IPS DF 4.7 (cell line): ENCODE results near the gene MAGI1.

Source experiments
- DNase-seq: peaks from one replicate; pipeline ENCODE4 v3.0.0-alpha.2; 2013; ENCODE audit warnings: low spot score; ENCODE audit errors: extremely low read depth

The MAGI1 gene

DNA sequence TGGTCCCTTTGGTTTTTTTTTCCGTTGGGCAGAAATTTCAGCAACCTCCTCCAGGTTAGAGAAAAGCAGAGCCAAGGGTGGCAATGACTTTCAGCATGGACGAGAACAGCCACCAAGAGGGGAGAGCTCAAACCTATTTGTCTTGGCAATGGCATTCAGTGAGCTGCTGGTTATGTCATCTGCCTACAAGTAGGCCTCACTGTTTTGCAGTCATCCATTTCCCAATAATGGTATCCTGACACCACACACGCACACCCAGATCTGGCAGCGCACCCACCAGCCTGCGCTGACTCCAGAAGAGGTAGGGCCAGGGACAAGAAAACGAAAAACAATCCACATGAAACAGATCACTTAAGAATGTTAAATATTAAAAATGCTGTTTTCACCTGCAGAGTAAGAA lies 92.3 kb downstream of the MAGI1 start:
- DNase-seq = no peak

DNA sequence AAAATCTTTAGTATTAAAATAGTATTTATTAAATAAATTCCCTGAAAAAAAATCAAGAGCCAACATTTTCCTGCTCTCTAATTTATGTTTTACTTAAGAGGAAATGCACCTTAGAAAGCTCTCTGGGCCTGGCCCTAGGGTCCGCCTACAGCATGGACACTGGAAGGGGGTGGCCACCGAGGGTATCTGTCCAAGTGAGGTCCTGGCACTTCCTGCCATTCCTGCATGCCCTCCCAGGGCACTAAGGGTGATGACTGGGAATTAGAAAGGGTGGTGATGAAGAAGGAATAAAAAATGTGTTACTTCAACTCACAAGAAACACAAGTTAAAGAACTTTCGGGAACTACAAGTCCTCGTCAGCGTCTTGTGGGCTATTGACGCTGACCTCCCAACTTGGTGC lies 92.8 kb downstream of the MAGI1 start:
- DNase-seq = no peak

DNA sequence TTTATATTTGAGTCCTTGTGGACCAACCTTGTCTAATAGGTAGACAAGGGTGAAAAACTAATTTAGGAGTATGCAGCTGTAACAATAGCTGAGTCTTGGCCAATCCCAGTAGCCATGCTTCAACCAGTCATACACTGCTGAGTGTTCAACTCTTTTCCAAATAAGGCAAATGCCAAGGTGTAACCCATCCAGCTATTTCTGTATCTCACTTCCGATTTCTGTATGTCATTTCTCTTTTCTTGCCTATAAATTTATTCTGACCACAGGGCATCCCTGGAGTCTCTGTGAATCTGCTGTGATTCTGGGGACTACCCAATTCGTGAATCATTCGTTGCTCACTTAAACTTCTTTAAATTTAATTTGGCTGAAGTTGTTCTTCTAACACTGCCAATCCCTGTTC lies 93.2 kb downstream of the MAGI1 start:
- DNase-seq = no peak

DNA sequence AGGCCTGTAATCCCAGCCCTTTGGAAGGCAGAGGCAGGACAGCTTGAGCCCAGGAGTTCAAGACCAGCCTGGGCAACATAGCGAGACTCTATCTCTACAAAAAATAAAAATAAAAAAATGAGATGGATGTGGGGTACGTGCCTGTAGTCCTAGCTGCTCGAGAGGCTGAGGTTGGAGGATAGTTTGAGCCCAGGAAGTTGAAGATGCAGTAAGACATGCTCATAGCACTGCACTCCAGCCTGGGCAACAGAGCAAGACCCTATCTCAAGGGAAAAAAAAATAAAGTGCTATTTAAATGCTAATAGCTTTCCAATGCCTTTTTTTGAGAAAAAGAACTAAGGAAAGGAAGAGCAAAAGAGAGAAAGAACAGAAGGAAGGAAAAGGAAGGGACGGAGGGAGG lies 94.5 kb downstream of the MAGI1 start:
- DNase-seq = no peak

DNA sequence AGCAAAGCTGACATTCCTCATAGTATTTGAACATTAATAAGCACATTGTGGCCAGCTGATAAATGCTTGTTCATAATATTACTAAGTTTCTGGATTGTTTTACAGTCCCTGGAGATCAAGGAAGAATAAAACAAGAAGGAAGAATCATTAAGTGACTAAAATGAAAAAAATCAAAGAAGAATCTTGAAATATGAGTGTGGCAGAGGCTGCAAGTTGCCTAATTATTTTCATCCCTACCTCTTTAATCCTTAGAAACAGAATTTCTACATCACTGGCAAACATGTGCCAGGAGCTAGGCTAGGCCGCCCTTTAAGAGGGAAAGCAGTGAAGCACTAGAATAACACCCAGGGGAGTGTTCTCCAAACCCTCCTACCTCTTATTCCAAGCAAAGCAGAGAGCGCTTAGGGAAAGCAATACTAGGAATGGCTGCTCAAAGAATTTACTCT lies 98.9 kb downstream of the MAGI1 start:
- no peak for DNase-seq

DNA sequence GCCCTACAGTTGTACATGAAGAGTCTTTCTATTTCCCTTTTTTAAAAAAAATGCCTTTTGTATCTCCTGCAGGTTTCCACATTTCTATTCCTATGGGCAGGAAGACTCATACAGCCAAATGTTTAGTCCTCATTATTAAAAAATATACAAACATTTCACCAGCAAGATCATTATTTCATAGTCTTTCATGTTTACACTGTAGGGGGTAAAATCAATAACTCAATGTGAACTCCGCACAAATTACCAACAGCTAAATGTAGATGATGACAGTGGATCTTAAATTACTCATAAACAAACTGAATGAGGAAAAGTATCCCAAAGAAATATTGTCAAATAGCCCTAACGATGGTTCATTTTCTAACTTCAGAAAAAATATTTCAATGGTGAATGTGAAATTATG lies 99.5 kb downstream of the MAGI1 start:
- no peak for DNase-seq

DNA sequence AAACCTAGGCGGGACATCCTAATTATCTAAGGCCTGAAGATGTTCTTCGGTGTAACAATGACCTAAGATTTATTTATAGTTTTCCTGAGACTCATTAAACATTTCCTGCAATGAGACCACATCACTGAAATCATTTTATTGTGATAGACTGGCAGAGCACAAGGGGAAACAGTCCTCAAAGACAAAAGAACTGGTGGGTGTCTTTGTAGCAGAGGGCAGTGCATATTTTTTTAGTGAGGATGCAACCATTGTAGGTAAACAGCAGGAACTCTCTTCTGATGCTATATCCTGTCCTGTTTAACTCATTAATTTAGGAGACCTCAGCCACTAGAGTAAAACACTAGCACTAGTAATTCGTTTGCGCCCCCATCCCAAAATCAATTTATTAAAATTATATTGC lies 100.0 kb downstream of the MAGI1 start:
- no peak for DNase-seq

DNA sequence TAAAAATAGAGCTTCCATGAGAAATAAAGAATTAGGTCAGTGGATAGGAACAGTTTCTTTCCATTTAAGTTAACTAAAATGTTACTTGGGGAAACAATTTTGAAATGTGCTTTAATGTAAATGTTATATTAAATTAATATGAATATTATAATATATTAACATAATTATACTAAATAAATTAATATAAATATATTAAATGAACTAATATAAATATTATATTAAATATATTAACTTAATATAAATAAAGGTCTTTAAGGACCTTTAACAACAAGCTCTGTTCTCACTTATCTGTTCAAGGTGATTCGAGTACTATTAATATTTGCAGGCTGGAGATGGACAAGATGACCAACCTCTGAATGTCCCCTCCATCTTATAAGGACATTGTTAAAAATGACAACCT lies 100.6 kb downstream of the MAGI1 start:
- no peak for DNase-seq

DNA sequence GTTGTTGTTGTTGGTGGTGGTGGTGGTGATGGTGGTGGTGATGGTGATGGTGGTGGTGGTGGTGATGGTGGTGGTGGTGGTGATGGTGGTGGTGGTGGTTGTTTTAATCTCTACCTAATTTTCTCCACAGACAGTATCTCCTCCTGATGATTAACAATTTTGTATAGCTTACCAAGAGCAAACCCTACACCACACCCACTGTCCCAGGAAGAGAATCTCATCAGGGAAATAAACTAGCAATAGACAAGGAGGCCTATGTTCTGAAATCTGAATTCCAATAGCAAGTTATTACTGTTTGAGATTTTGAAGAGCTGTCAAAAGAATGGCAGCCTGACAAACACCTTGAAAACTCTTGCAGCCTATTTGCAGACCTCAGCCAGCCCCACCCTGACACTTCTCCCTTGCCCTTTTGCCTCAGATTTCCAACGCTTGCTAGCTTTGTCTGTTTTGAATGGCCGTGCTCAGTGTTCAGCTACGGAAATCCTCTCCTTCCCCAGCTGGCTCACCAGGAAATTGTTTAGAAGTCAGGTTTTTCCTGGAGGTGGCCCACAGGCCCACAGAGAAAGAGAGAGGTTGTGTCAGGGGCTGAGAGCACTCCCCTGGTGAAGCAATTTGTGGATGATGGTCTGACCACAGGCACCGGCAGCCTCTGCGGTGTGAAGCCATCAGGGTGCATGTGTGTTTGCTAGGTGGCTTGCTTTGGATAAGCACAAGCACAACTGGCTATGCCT lies 101.6 kb downstream of the MAGI1 start:
- no peak for DNase-seq

DNA sequence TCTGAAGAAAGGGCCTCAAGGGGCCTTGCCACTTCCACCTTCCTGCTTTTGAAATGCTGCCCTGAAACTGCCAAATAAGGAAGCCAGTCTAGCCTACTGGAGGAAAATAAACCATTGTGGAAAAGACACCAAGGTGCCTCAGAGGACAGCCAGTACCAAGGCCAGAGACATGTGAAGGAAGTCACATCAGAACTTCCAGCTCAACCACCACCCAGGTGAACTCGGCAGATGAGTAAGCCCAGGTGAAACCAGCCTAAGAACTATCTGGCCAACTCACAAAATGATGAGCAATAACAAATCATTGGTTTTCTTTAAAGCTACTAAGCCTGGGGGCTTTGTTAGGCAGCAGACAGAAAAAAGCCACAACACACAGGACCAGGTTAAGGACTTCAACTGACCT lies 103.0 kb downstream of the MAGI1 start:
- no peak for DNase-seq

DNA sequence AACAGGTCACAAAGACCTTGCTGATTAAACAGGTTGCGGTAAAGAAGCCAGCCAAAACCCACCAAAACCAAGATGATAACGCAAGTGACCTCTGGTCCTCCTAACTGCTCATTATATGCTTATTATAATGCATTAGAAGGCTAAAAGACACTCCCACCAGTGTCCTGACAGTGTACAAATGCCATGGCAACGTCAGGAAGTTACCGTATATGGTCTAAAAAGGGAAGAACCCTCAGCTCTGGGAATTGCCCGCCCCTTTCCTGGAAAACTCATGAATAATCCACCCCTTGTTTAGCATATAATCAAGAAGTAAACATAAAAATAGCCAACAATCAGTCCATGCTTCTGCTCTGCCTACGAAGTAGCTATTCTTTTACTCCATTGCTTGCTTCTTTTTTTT lies 108.1 kb downstream of the MAGI1 start:
- DNase-seq = no peak

DNA sequence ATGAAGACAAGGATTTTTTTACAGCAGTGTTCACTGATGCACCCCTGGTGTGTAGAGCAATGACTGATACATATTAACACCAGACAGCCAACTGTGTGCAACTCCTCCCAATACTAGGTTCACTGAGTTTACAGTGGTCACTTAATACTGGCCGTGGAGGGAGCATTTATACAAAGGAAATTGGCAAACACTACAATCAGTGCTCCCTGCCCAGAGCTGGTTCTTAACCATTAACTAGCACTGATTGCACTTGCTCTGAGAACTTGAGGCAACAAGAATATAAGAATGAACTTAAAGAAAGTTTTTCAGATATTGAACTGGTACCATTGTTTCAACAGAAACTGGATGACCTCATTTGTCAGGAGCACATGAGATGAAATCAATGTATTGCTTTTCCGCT lies 110.6 kb downstream of the MAGI1 start:
- no peak for DNase-seq

DNA sequence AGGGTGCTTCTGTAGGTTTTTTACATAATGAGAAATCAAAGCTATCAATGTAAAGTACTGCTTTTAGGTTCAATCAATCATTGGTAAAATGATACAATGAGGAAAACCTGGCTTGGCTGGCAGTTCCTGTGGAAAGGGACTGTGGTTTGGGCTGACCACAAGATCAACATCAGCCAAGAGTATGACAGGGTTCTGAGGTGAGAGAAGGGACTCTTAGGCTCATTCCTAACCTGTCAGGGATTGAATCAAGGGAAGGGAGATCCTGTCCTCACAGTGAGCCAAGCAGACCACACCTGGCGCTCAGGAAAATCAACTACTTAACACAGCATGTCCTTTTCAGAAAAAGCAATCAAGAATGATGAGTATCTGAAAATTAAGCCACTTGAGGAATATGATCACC lies 111.1 kb downstream of the MAGI1 start:
- no peak for DNase-seq

DNA sequence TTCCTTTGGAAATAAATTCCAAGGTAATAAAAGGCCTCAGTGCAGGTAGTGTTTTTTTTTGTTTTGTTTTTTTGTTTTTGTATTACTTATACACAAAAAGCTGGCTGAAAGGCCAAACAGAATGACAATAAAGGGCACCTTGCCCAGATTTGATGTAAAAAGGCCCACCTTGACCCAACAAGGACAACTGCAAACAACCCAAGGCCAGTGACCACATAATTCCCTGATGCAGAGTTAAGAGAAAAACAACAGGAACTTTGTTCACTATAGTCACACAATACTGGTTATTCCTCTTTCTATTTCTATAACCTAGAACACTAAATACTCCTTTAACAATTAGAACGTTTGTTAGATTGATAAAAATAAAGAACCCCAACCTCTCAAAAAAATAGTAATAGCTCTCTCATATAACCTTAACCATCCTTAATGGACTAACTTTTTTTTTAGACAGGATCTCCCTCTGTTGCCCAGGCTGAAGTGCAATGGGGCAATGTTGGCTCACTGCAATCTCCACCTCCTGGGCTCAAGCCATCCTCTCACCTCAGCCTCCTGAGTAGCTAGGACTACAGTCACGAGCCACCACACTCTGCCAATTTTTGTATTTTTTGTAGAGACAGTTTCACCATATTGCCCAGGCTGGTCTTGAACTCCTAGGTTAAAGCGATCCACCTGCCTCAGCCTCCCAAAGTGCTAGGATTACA lies 113.3 kb downstream of the MAGI1 start:
- no peak for DNase-seq

DNA sequence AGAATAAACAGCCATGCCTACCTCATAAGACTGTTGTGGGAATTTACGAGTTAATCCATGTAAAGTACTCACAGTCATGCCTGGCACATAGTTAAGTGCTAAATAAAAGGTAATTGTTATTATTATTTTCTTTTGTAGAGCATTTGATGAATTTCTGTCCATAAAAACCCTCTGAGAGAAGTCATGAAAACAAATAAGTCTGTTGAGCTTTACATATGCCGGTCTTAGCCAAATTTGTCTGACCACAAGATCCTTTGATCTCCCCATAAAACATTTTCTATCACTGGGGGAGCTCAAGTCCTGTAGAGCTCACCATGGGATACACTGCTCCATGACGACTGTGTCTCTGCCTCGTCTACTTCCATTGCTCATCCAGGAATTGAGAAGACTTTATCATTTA lies 114.0 kb downstream of the MAGI1 start:
- no peak for DNase-seq

DNA sequence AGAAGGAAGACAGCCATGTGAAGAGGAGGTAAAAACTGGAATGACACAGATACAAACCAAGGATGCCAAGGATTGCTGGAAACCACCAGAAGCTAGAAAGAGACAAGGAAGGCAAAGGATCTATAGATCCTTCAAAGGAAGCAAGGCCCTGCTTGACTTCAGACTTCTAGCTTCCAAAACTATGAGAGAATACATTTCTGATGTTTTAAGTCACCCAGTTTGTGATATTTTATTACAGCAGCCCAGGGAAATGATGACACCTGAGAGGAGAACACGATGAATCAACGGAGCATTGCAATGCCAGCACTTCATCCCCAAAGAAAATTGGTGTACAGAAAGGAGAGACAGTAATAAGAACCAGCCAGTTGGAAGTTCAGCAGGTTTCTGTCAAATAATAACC lies 116.3 kb downstream of the MAGI1 start:
- no peak for DNase-seq

DNA sequence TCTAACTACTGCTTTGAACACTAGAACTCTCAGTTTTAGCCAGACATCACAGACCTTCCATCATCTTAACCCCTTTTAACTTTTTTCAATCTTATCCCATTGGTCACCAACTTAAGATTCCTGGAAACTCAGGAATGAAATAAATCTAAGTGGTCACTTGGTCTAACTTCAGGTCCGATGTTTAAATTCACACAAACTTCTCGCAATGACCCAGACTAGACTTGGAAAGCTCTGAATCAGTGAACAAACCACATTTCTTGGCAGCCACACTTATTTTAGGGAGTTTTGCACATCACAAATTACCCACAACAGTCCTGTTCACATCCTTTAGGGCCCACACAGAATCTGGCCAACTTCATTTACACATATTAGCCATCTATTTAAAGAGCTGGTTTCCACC lies 118.9 kb downstream of the MAGI1 start:
- no peak for DNase-seq

DNA sequence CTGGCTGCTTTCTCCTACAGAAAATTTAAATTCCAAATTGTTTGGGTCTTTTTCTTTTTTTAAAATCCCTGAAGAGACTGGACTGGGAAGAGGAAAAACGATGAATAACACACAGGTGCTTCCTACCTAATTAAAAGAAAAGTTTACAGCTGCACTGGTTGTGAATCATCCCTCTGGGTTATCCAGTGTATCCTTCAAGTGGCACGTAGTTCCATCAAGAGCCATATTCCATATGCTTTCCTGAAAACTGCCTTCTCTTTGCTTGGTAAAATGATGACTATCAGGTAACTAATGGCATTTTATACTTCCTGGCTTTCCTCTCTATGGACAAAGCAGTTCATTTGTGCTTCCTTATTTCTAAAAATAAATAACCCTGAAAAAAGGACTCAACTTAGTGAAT lies 123.2 kb downstream of the MAGI1 start:
- no peak for DNase-seq

DNA sequence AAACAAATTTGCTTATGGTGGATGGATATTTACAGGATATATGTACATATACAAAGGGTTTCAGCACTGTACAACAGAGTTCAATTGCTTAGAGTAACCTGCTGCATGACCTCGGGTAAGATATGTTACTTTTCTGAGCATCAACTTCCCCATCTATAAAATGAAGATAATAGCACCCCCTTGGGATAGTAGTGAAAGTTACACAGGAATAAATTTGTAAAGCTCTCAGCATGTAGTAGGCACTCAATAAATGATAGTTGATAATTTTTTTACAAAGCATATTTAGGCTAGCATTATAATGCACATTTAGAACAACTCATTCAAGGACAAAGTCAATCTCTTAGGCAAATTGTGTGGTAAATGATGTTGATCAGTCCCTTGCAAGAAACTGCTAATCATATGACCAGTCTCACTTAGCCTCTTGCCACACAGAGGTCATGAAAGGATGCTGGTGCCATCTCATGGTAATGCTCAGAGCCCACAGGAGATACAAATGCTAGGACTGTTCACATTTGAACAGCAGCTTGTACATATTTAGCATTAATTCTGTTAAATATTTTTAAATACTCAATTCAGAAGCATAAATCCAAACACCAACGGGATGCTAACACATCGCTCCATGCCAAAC lies 123.9 kb downstream of the MAGI1 start:
- DNase-seq = no peak

DNA sequence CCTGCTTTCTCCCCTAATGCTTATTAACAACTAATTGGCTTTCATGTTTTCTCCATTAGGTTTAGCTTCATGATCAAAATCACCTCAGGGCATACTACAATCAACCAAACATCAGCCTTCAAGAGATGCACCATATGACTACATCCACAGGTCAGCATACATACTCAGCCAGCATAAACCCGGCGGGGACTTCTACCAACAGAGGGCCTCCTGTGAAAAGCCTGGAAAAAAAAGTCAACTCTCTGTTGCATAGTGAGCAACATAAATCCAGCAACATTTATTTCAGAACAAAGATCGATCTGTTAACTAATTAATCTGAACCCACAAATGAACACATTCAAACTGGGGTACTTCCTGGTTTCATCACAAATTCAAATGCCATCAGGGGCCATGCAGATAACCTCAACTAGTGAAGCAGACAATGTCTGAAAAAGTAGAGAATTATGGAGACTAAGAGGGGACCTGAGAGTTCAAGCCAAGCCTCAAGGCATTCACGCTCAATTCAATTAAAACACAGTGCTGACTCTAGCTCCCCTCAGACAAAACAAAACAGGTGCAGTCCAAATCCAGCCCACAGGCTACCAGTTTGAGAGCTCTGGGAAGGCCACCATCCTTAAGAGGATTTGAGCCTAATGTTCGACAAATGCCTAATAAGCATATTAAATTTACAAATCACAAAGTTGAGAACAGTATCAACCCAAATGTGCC lies 124.5 kb downstream of the MAGI1 start:
- no peak for DNase-seq

DNA sequence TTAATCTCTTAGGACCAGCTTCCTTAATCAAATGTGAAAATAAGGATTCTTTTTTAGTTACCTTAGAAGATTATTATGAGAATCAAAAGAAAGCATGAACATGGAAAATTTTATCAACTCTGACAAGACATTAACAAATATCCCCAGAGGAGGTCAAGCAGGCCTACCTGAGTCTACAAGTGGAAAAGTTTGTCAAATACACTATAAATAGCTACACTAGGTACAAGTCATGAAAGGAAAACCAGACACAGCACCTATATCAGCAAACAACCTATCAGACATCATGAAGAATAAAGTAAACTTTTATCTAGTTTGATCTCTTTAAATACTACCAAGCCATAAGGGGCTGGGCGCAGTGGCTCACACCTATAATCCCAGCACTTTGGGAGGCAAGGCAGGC lies 126.1 kb downstream of the MAGI1 start:
- no peak for DNase-seq

DNA sequence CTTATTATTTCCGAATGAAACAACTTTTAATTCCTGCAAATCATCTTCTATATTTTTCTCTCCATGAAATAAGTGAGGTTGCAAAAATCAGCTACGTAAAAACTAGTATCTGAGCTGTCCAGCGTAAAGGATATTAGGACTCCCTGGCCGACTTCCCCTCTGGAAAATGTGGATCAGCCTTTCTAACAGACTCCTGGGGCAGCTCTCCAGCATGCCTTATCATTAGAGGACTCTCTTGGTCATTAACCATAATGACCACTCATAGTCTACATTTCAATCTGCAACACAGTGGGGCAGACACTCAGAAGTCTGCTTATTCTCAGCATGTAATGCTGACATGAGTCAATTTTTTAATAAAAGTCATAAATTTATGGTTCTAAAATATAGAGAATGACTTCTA lies 130.1 kb downstream of the MAGI1 start:
- no peak for DNase-seq
